ENCODE measurements around the gene FBN1.

The FBN1 gene

GRCh38 chr15:48647962-48648361, 2.5 kb upstream of the FBN1 start:
- H3K27ac ChIP-seq (ENCODE audit: extremely low read depth, low read depth, low read length): no peak overlapping the region
- no peaks in the 10 kb centered on the region for H3K9me3 ChIP-seq (ENCODE audit: control insufficient read depth, insufficient read depth, low read depth, low read length)
- H3K36me3 ChIP-seq (ENCODE audit: control insufficient read depth in 2 of 2, insufficient read depth in 1 of 2, low read length in 2 of 2): no peaks in the 10 kb centered on the region
- no peaks in the 10 kb centered on the region for H3K4me1 ChIP-seq (ENCODE audit: control insufficient read depth, insufficient read depth, low read length)
- POLR2A ChIA-PET: no interaction called here
- H3K4me3 ChIP-seq (ENCODE audit: low read depth, low read length): no peak overlapping the region
- CTCF ChIA-PET: interaction anchor here (0.6 kb wide), 2 partner anchors 328 to 935 kb away, joined by 3 read pairs; no protein-coding TSS in a partner anchor
- TF ChIP-seq ZNF398 (tag by site-specific recombination; IDR thresholded peaks at IDR 0.05) (no peak), ZNF433 (tag by site-specific recombination; IDR thresholded peaks at IDR 0.05; ENCODE audit: low read depth) (no peak), ZNF37A (tag by site-specific recombination; IDR thresholded peaks at IDR 0.05) (no peak), ZNF416 (tag by site-specific recombination; IDR thresholded peaks at IDR 0.05) (no peak), HOXA7 (CRISPR knock-in tag; IDR thresholded peaks at IDR 0.05; ENCODE audit: borderline replicate concordance) (no peak), ZNF354C (tag by site-specific recombination; IDR thresholded peaks at IDR 0.05; ENCODE audit: borderline replicate concordance, low read depth) (no peak), TRIM28 (IDR thresholded peaks at IDR 0.05; ENCODE audit: borderline replicate concordance, low read length) (no peak)

GRCh38 chr15:48646331-48646730, 822 bp upstream of the FBN1 start:
- Histone ChIP-seq H3K4me3 (ENCODE audit: low read depth, low read length) (peak overlapping the region; percentile 64), H3K4me1 (ENCODE audit: control insufficient read depth, insufficient read depth, low read length) (no peaks in the 10 kb centered on the region), H3K36me3 (ENCODE audit: control insufficient read depth in 2 of 2, insufficient read depth in 1 of 2, low read length in 2 of 2) (no peaks in the 10 kb centered on the region), H3K9me3 (ENCODE audit: control insufficient read depth, insufficient read depth, low read depth, low read length) (no peaks in the 10 kb centered on the region), H3K27ac (ENCODE audit: extremely low read depth, low read depth, low read length) (no peak overlapping the region; the same call in 1 of the 2 replicates)
- POLR2A ChIA-PET: no interaction called here
- CTCF ChIA-PET: no interaction called here
- TF ChIP-seq ZNF621 (tag by site-specific recombination; IDR thresholded peaks at IDR 0.05) (no peak), MYNN (tag by site-specific recombination; IDR thresholded peaks at IDR 0.05; ENCODE audit: borderline replicate concordance) (no peak), ZBTB20 (tag by site-specific recombination; IDR thresholded peaks at IDR 0.05) (no peak), ZNF692 (tag by site-specific recombination; IDR thresholded peaks at IDR 0.05) (no peak), GLIS1 (tag by site-specific recombination; IDR thresholded peaks at IDR 0.05) (no peak)

GRCh38 chr15:48644827-48645557, 517 bp downstream of the FBN1 start:
- CTCF ChIA-PET: no interaction called here
- peak overlapping the region; percentile 60; the same call in 1 of the 2 replicates for H3K27ac ChIP-seq (ENCODE audit: extremely low read depth, low read depth, low read length)
- TF ChIP-seq SP2 (tag by site-specific recombination; IDR thresholded peaks at IDR 0.05) (peak; percentile 39), ZBTB8A (tag by site-specific recombination; IDR thresholded peaks at IDR 0.05) (peak; percentile 45), ZSCAN30 (tag by site-specific recombination; IDR thresholded peaks at IDR 0.05) (0 out of 2 replicates have a peak, but pooled peaks have one; percentile 7), ZBTB17 (tag by site-specific recombination; IDR thresholded peaks at IDR 0.05) (0 out of 2 replicates have a peak, but pooled peaks have one; percentile 16), GLIS1 (tag by site-specific recombination; IDR thresholded peaks at IDR 0.05) (no peak), ZIC2 (tag by site-specific recombination; IDR thresholded peaks at IDR 0.05) (no peak), ZBTB26 (tag by site-specific recombination; optimal IDR thresholded peaks at IDR 0.05) (peak; percentile 75), ZNF449 (tag by site-specific recombination; IDR thresholded peaks at IDR 0.05) (peak; percentile 81), ZNF335 (tag by site-specific recombination; conservative IDR thresholded peaks at IDR 0.05) (peak; percentile 78), BCL11B (tag by site-specific recombination; IDR thresholded peaks at IDR 0.05; ENCODE audit: low read depth) (no peak), KLF16 (tag by site-specific recombination; IDR thresholded peaks at IDR 0.05) (no peak), ZBTB20 (tag by site-specific recombination; IDR thresholded peaks at IDR 0.05) (peak; percentile 80), ZBTB48 (tag by site-specific recombination; IDR thresholded peaks at IDR 0.05) (0 out of 2 replicates have a peak, but pooled peaks have one; percentile 29), OVOL3 (tag by site-specific recombination; IDR thresholded peaks at IDR 0.05) (no peak), ZNF416 (tag by site-specific recombination; IDR thresholded peaks at IDR 0.05) (no peak), ZNF341 (tag by site-specific recombination; IDR thresholded peaks at IDR 0.05; ENCODE audit: low read depth) (peak; percentile 72), GLIS2 (tag by site-specific recombination; IDR thresholded peaks at IDR 0.05) (peak; percentile 65; the same call in 1 of the 2 replicates)

More at GRCh38 chr15:48644827-48645557, 517 bp downstream of the FBN1 start:
- no peaks in the 10 kb centered on the region for H3K36me3 ChIP-seq (ENCODE audit: control insufficient read depth in 2 of 2, insufficient read depth in 1 of 2, low read length in 2 of 2)
- no peaks in the 10 kb centered on the region for H3K4me1 ChIP-seq (ENCODE audit: control insufficient read depth, insufficient read depth, low read length)
- no peaks in the 10 kb centered on the region for H3K9me3 ChIP-seq (ENCODE audit: control insufficient read depth, insufficient read depth, low read depth, low read length)
- POLR2A ChIA-PET: interaction anchor here (1.0 kb wide), 1 partner anchor 286 kb away, joined by 4 read pairs; no protein-coding TSS in a partner anchor
- peak overlapping the region; percentile 64 for H3K4me3 ChIP-seq (ENCODE audit: low read depth, low read length)

Measured in HEK293 (cell line).